Kidney (tissue), 14 donors: Measurements from ENCODE around the gene MYT1. TPM values are rescaled to one million over a fixed set of nuclear protein-coding genes. Genes with fewer than 3 reads are reported as not detected.

ENCODE experiments used
- DNase-seq, 5 donors: peaks; one replicate each; pipeline ENCODE4 v3.0.0-alpha.2; 2013 to 2020
- FAIRE-seq: peaks from 2 replicates; lab custom pipeline; 2012; peaks lifted over from hg19 to GRCh38; lab: Jason Lieb, UNC
- H3K27ac ChIP-seq, 2 donors: one replicate each; pipeline ENCODE4 v1.7.0; 2013; ENCODE audit warnings: low read depth in 2 of 2, low read length in 2 of 2, inconsistent platforms in 1 of 2
- H3K27me3 ChIP-seq: one replicate; pipeline ENCODE4 v1.7.1; 2013; ENCODE audit warnings: low read length, inconsistent platforms; ENCODE audit not compliant: control insufficient read depth, insufficient read depth
- H3K36me3 ChIP-seq, 3 donors: one replicate each; pipeline versions ENCODE4 v1.7.0 to v1.7.1; 2013; ENCODE audit warnings: low read length in 3 of 3, control low read depth in 1 of 3, inconsistent platforms in 1 of 3; ENCODE audit not compliant: insufficient read depth in 3 of 3, control insufficient read depth in 2 of 3
- H3K4me1 ChIP-seq, 3 donors: one replicate each; pipeline versions ENCODE4 v1.7.0 to v1.7.1; 2013; ENCODE audit warnings: low read length in 3 of 3, inconsistent platforms in 1 of 3, low read depth in 1 of 3; ENCODE audit not compliant: control insufficient read depth in 2 of 3, insufficient read depth in 2 of 3
- H3K4me3 ChIP-seq, 3 donors: one replicate each; pipeline versions ENCODE4 v1.7.0 to v1.8.1; 2013; ENCODE audit warnings: low read length in 3 of 3, control low read depth in 1 of 3, inconsistent platforms in 1 of 3
- H3K9ac ChIP-seq, 3 donors: one replicate each; pipeline versions ENCODE4 v1.7.0 to v1.7.1; 2013; ENCODE audit warnings: low read length in 3 of 3, control low read depth in 1 of 3, inconsistent platforms in 1 of 3
- H3K9me3 ChIP-seq, 3 donors: one replicate each; pipeline versions ENCODE4 v1.7.0 to v1.7.1; 2013; ENCODE audit warnings: low read length in 3 of 3, control low read depth in 1 of 3, inconsistent platforms in 1 of 3; ENCODE audit not compliant: control insufficient read depth in 2 of 3, insufficient read depth in 1 of 3
- CTCF ChIP-seq: IDR thresholded peaks from 3 replicates; pipeline ENCODE4 v1.5.1; 2012; ENCODE audit warnings: mild to moderate bottlenecking, moderate library complexity, borderline replicate concordance; ENCODE audit not compliant: insufficient read depth; ENCODE audit errors: extremely low read depth
- intact Hi-C: fragments of 100-400 bp; cut with DNase I; formaldehyde crosslinking; loops from one replicate; pipeline ENCODE4 v1.11.1; 2022
- polyA plus RNA-seq: library from polyadenylated mRNA; stranded (reverse); fragments of 350-450 nt; fragmentation: Illumina TruSeq; extraction: RNeasy Lipid Tissue Mini Kit (QIAGEN cat#74804); gene quantifications from one replicate; pipeline ENCODE4 v1.2.3, GENCODE V29; 2014; ENCODE audit warnings: low read depth, low replicate concordance; ENCODE audit not compliant: insufficient read depth
- total RNA-seq: library from RNA; stranded (reverse); fragmentation: NEBNext Ultra II Directional; extraction: Animal tissue kit (Norgen Biotek cat#: 25700); gene quantifications from one replicate; pipeline ENCODE4 v1.2.1, GENCODE V29; 2021
- donor health status: control.
- donor health status: control.
- donor health status: control.
- donor health status: control.
- donor health status: control.
- donor health status: DM: yes; HTN: yes; CAD: no.
- donor health status: Normal renal cell carcinoma (clear cell type).

The MYT1 gene
- total and polyA plus RNA-seq, 2 donors from 2014 or later = not detected

GRCh38 chr20:64216910-64217309 lies 52.7 kb downstream of the MYT1 start:
- Histone ChIP-seq H3K4me1 (peaks cover 0 to 7% (median 0%) of the 10 kb centered on the region in 3 donors), H3K9ac (no peak overlapping the region), H3K4me3 (no peak overlapping the region), H3K27me3 (no peaks in the 10 kb centered on the region), H3K27ac (no peak overlapping the region), H3K36me3 (no peaks in the 10 kb centered on the region), H3K9me3 (no peaks in the 10 kb centered on the region)
- no peak for DNase-seq
- no peak for TF ChIP-seq CTCF
- intact Hi-C loops = no loop called here
- no peak for FAIRE-seq

GRCh38 chr20:64217539-64218221 lies 53.4 kb downstream of the MYT1 start:
- FAIRE-seq = no peak

GRCh38 chr20:64219202-64219601 lies 55.0 kb downstream of the MYT1 start:
- Histone ChIP-seq H3K27me3 (no peaks in the 10 kb centered on the region), H3K36me3 (no peaks in the 10 kb centered on the region), H3K9me3 (no peaks in the 10 kb centered on the region), H3K9ac (no peak overlapping the region), H3K27ac (no peak overlapping the region), H3K4me3 (no peak overlapping the region), H3K4me1 (peaks cover 0 to 22% (median 3%) of the 10 kb centered on the region in 3 donors)
- FAIRE-seq = no peak
- intact Hi-C loops = no loop called here
- no peak for TF ChIP-seq CTCF
- DNase-seq = no peak

More at GRCh38 chr20:64217539-64218221, 53.4 kb downstream of the MYT1 start:
- no peak overlapping the region for H3K4me3 ChIP-seq
- peaks cover 0 to 12% (median 3%) of the 10 kb centered on the region in 3 donors for H3K4me1 ChIP-seq
- DNase-seq = no peak
- no peaks in the 10 kb centered on the region for H3K9me3 ChIP-seq
- intact Hi-C loops = no loop called here
- no peaks in the 10 kb centered on the region for H3K27me3 ChIP-seq
- H3K36me3 ChIP-seq = no peaks in the 10 kb centered on the region
- no peak overlapping the region for H3K9ac ChIP-seq
- TF ChIP-seq CTCF = no peak
- no peak overlapping the region for H3K27ac ChIP-seq
